ENCODE results near the gene IL12RB1.
"Not testable (repeated sequence)": the region's sequence is repeated elsewhere in the genome, so short reads cannot be mapped to it uniquely, and the experiment has no call there.

The IL12RB1 gene

DNA sequence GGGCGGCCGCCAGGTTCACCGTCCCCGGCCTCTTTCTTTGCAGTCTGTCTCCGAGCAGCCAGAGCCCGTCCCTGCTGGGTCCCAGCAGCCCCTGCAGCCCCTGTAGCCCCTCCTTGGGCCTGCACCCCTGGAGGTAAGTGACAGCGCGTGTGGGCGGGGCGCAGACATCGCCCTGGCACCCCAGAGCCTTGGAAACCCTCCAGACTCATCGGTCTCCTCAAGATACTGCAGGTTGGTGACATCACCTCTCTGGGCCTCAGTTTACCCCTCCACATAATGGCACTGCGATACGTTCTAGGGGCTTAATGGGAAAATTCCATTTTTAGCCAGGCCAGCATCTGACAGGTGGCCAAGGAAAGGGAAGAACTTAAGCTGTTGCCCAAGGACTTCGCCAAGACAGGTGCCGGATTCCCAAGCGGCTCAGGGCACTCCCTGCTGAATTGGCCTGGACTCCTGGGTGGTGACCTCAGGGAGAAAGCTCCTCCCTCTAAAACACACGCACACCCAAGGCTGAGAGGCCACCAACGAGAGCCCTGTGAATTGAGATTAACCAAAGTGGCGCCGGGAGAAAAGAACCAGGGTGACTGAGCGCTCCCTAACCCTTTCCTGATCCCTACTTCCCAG lies 24.0 kb upstream of the IL12RB1 start:
- no peak overlapping the region for H3K27ac ChIP-seq (ENCODE audit: low read length)
- H3K36me3 ChIP-seq (ENCODE audit: control insufficient read depth in 1 of 2, insufficient read depth in 2 of 2, low read length in 2 of 2) = peaks cover 0 to 3% of the 10 kb centered on the region in 2 donors
- H3K4me1 ChIP-seq (ENCODE audit: control insufficient read depth in 1 of 2, insufficient read depth in 2 of 2, low read length in 2 of 2) = peaks cover 0 to 15% of the 10 kb centered on the region in 2 donors
- H3K9me3 ChIP-seq (ENCODE audit: control insufficient read depth in 1 of 2, low read length in 2 of 2) = no peaks in the 10 kb centered on the region
- H3K4me3 ChIP-seq (ENCODE audit: low read depth in 1 of 2, low read length in 2 of 2) = peak overlapping the region; percentile 62 to 80
- no peaks in the 10 kb centered on the region for H3K27me3 ChIP-seq (ENCODE audit: low read depth, low read length)

DNA sequence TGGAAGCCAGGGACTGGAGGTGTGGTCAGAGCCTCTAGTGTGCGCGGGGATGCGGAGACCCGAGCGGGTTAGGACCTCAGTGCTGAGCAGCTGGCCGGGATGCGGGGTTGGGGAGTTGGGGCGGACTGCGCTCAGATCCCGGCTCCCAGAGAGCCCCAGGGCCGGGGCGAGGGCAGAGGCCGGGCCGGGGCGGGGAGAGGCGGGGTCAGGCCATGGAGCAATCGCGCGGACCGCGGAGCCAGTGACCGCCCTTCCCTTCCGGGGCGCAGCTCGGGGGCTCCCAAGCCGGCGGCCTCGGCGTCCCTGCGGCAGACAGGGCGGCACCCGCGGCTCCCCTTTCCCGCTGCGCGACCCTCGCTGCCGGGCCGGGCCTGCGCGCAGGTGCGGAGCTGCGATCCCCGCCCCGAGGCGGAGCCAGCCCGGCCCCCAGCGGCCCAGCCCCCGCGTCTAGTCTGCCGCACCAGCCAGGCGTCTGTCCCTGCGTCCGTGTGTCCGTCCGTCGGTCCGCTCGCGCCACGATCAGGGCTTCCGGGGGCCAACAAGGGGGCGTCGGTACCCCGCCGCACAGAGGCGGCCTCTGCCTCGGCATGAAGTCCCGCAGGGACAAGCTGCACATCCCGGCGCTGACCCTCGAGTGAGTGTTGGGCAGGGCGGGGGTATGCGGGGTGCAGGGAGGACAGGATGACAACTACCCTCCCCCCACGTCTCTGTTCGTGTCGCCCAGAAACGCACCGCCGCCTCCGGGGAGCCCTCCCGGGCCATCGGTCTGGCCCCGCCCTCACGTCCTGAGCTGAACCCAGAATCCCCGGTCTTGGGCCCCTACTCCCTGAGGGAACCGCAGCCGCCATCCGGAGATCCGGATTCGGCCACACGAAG lies 23.2 kb upstream of the IL12RB1 start:
- no peaks in the 10 kb centered on the region for H3K9me3 ChIP-seq (ENCODE audit: control insufficient read depth in 1 of 2, low read length in 2 of 2)
- H3K36me3 ChIP-seq (ENCODE audit: control insufficient read depth in 1 of 2, insufficient read depth in 2 of 2, low read length in 2 of 2) = peaks cover 0 to 3% of the 10 kb centered on the region in 2 donors
- peak overlapping the region; percentile 62 to 80 for H3K4me3 ChIP-seq (ENCODE audit: low read depth in 1 of 2, low read length in 2 of 2)
- no peaks in the 10 kb centered on the region for H3K27me3 ChIP-seq (ENCODE audit: low read depth, low read length)
- peaks cover 0 to 15% of the 10 kb centered on the region in 2 donors for H3K4me1 ChIP-seq (ENCODE audit: control insufficient read depth in 1 of 2, insufficient read depth in 2 of 2, low read length in 2 of 2)
- H3K27ac ChIP-seq (ENCODE audit: low read length) = peak overlapping the region; percentile 53

DNA sequence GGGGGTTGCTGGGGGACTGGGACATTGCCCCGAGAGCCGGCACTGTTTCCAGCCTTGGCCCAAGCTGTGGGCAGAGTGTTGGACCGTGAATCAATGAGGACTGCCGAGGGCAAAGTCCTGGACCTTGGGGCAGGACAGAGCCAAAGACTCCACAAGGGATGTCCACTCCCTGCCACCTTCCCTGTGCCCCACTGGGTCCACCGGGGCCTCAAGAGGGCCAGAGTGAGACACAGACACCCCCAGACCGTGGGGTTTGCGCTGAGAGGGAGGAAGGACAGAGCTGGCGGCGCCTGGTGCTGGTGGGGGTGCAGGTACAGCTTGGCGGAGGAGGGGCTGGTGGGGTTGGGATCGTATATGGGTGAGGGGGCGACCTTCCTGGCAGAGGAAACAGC lies 22.6 kb upstream of the IL12RB1 start:
- H3K27me3 ChIP-seq (ENCODE audit: low read depth, low read length) = no peaks in the 10 kb centered on the region
- peaks cover 0 to 15% of the 10 kb centered on the region in 2 donors for H3K4me1 ChIP-seq (ENCODE audit: control insufficient read depth in 1 of 2, insufficient read depth in 2 of 2, low read length in 2 of 2)
- no peaks in the 10 kb centered on the region for H3K9me3 ChIP-seq (ENCODE audit: control insufficient read depth in 1 of 2, low read length in 2 of 2)
- peak overlapping the region; percentile 53 for H3K27ac ChIP-seq (ENCODE audit: low read length)
- peak overlapping the region; percentile 62 to 80 for H3K4me3 ChIP-seq (ENCODE audit: low read depth in 1 of 2, low read length in 2 of 2)
- H3K36me3 ChIP-seq (ENCODE audit: control insufficient read depth in 1 of 2, insufficient read depth in 2 of 2, low read length in 2 of 2) = peaks cover 0 to 3% of the 10 kb centered on the region in 2 donors

DNA sequence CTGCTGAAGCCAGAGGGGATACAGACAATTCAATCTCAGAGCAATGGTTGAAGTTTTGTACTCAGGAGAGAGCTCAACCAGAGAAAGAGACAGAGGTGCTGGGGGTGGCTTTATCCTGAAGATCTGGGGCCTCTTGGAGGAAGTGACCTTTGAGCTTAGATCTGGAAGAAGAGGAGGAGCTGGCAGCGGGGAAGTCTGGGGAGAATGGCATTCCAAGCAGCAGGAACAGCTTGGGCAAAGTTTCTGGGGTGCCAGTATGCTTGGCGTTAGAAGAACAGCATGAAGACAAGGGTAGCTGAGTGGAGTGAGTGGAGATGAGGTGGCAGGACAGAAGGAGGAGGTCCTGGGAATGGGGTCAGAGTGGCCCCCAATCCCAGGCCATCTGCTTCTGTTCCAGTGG lies 22.2 kb upstream of the IL12RB1 start:
- H3K27me3 ChIP-seq (ENCODE audit: low read depth, low read length) = no peaks in the 10 kb centered on the region
- H3K27ac ChIP-seq (ENCODE audit: low read length) = peak overlapping the region; percentile 53
- peak overlapping the region in 1 of 2 donors; percentile 62 for H3K4me3 ChIP-seq (ENCODE audit: low read depth in 1 of 2, low read length in 2 of 2)

DNA sequence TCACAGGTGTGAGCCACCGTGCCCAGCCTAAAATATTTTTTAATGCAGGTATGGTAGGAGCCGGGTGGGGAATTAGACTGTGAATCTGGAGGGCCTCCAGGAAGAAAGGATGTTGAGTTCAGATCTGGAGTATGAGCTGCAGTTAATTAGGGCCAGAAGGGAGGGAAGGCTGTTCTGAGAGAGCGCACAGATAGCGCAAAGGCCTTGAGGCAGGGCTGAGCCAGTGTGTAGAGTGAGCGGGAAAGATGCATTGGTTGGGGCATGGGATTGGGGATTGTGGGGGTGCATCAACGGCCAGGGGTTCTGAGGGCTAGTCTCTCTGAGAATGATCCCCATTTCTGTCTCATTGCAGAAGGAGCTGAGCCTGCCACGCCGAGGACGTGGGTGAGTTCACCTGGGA lies 20.5 kb upstream of the IL12RB1 start:
- no peaks in the 10 kb centered on the region for H3K27me3 ChIP-seq (ENCODE audit: low read depth, low read length)
- no peak overlapping the region for H3K27ac ChIP-seq (ENCODE audit: low read length)
- H3K4me1 ChIP-seq (ENCODE audit: control insufficient read depth in 1 of 2, insufficient read depth in 2 of 2, low read length in 2 of 2) = peaks cover 0 to 15% of the 10 kb centered on the region in 2 donors
- H3K9me3 ChIP-seq (ENCODE audit: control insufficient read depth in 1 of 2, low read length in 2 of 2) = no peaks in the 10 kb centered on the region
- H3K4me3 ChIP-seq (ENCODE audit: low read depth in 1 of 2, low read length in 2 of 2) = no peak overlapping the region
- peaks cover 0 to 3% of the 10 kb centered on the region in 2 donors for H3K36me3 ChIP-seq (ENCODE audit: control insufficient read depth in 1 of 2, insufficient read depth in 2 of 2, low read length in 2 of 2)

More for the DNA sequence above, 22.2 kb upstream of the IL12RB1 start:
- peaks cover 0 to 3% of the 10 kb centered on the region in 2 donors for H3K36me3 ChIP-seq (ENCODE audit: control insufficient read depth in 1 of 2, insufficient read depth in 2 of 2, low read length in 2 of 2)
- H3K4me1 ChIP-seq (ENCODE audit: control insufficient read depth in 1 of 2, insufficient read depth in 2 of 2, low read length in 2 of 2) = peaks cover 0 to 15% of the 10 kb centered on the region in 2 donors
- no peaks in the 10 kb centered on the region for H3K9me3 ChIP-seq (ENCODE audit: control insufficient read depth in 1 of 2, low read length in 2 of 2)

DNA sequence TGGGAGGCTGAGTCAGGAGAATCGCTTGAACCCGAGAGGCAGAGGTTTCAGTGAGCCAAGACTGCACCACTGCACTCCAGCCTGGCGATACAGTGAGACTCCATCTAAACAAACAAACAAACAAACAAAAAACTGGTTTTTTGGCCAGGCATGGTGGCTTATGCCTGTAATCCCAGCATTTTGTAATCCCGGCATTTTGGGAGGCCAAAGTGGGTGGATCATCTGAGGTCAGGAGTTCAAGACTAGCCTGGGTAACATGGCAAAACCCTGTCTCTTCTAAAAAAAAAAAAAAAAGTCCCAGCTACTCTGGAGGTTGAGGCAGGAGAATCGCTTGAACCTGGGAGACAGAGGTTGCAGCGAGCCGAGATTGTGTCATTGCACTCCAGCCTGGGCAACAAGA lies 18.5 kb upstream of the IL12RB1 start:
- H3K4me1 ChIP-seq (ENCODE audit: control insufficient read depth in 1 of 2, insufficient read depth in 2 of 2, low read length in 2 of 2); H3K27ac ChIP-seq (ENCODE audit: low read length); H3K36me3 ChIP-seq (ENCODE audit: control insufficient read depth in 1 of 2, insufficient read depth in 2 of 2, low read length in 2 of 2); H3K27me3 ChIP-seq (ENCODE audit: low read depth, low read length); H3K4me3 ChIP-seq (ENCODE audit: low read depth in 1 of 2, low read length in 2 of 2); H3K9me3 ChIP-seq (ENCODE audit: control insufficient read depth in 1 of 2, low read length in 2 of 2): not testable (repeated sequence)

DNA sequence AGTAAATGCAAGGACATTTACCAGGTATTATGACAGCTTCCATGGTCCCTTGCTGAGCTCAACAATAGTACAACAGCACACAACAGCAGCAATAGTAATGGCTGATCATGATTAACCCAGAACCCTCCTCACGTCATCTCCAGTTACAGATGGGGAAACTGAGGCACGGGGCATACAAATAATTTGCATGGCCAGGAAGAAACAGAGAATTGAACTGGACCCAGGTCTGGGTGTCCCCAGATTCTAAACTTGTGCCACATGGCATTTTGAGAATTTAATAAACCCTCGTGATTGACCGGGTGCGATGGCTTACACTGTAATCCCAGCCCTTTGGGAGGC lies 18.0 kb upstream of the IL12RB1 start:
- peaks cover 0 to 6% of the 10 kb centered on the region in 2 donors for H3K4me1 ChIP-seq (ENCODE audit: control insufficient read depth in 1 of 2, insufficient read depth in 2 of 2, low read length in 2 of 2)
- peak overlapping the region; percentile 20 to 59 for H3K4me3 ChIP-seq (ENCODE audit: low read depth in 1 of 2, low read length in 2 of 2)
- no peaks in the 10 kb centered on the region for H3K9me3 ChIP-seq (ENCODE audit: control insufficient read depth in 1 of 2, low read length in 2 of 2)
- H3K27ac ChIP-seq (ENCODE audit: low read length) = no peak overlapping the region
- no peaks in the 10 kb centered on the region for H3K36me3 ChIP-seq (ENCODE audit: control insufficient read depth in 1 of 2, insufficient read depth in 2 of 2, low read length in 2 of 2)
- H3K27me3 ChIP-seq (ENCODE audit: low read depth, low read length) = no peaks in the 10 kb centered on the region

DNA sequence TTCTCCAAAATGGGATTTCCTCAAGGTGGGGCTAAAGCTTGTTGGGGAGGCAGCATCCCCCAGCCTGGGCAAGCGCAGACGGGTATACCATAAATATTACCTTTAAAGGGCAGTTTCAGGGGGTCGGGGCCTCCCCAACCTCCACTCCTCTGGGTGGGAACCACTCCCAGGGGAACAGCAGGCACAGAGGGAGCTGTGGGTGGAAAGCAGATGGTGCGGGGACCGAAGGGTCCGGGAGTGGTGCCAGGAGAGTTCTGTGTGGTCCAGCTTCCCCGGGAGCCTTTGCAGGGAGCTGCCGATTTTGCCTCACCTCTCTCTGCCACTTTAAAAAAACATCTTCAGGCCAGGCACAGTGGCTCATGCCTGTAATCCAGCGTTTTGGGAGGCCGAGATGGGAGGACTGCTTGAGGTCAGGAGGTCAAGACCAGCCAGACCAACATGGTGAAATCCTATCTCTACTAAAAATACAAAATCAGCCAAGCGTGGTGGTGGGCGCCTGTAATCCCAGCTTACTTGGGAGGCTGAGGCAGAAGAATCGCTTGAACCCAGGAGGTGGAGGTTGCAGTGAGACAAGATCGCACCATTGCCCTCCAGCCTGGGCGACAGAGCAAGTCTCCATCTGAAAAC lies 16.3 kb upstream of the IL12RB1 start:
- Histone ChIP-seq H3K4me1 (ENCODE audit: control insufficient read depth in 1 of 2, insufficient read depth in 2 of 2, low read length in 2 of 2) (peaks cover 0 to 15% of the 10 kb centered on the region in 2 donors), H3K36me3 (ENCODE audit: control insufficient read depth in 1 of 2, insufficient read depth in 2 of 2, low read length in 2 of 2) (no peaks in the 10 kb centered on the region), H3K9me3 (ENCODE audit: control insufficient read depth in 1 of 2, low read length in 2 of 2) (no peaks in the 10 kb centered on the region), H3K27me3 (ENCODE audit: low read depth, low read length) (no peaks in the 10 kb centered on the region), H3K27ac (ENCODE audit: low read length) (no peak overlapping the region), H3K4me3 (ENCODE audit: low read depth in 1 of 2, low read length in 2 of 2) (no peak overlapping the region)

DNA sequence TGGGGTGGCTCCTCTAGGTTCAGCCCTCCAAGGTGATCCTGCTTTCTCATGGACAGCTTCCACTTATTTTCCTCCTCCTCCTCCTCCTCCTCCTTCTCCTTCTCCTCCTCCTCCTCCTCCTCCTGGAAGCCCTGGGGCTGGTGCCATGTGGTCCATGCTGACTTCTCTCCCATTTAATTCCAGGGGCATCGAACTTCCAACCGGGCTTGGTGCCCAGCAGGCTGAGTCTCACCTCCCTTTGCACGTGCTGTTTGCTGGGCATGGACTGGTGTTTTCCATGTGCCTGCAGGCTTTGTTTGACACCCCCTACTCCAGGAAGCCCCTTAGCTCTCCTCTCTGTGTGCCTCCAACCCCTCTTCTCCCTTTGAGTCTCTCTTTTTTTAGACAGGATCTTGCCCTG lies 14.5 kb upstream of the IL12RB1 start:
- Histone ChIP-seq H3K36me3 (ENCODE audit: control insufficient read depth in 1 of 2, insufficient read depth in 2 of 2, low read length in 2 of 2) (no peaks in the 10 kb centered on the region), H3K27me3 (ENCODE audit: low read depth, low read length) (no peaks in the 10 kb centered on the region), H3K9me3 (ENCODE audit: control insufficient read depth in 1 of 2, low read length in 2 of 2) (no peaks in the 10 kb centered on the region), H3K27ac (ENCODE audit: low read length) (no peak overlapping the region), H3K4me1 (ENCODE audit: control insufficient read depth in 1 of 2, insufficient read depth in 2 of 2, low read length in 2 of 2) (peaks cover 0 to 21% of the 10 kb centered on the region in 2 donors), H3K4me3 (ENCODE audit: low read depth in 1 of 2, low read length in 2 of 2) (no peak overlapping the region)

DNA sequence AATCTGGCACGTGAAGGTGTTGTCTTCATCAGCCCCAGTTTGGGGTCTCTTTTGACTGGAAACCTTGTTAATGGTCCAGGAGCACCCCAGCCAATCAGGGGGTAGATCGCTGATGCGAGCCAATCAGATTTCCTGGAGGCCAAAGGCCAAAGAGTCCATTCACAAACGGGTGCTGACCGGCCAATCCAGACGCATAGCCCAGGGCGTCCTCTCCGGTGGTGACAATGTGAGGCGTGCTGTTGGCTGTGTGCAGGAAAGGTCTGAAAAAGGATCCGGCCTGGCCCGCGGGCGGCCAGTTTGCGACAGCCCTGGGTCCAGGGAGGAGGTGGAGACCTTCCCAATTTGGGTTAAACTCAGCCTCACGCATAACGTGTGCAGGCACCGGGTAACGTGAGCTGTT lies 14.0 kb upstream of the IL12RB1 start:
- Histone ChIP-seq H3K27me3 (ENCODE audit: low read depth, low read length) (no peaks in the 10 kb centered on the region), H3K4me1 (ENCODE audit: control insufficient read depth in 1 of 2, insufficient read depth in 2 of 2, low read length in 2 of 2) (peaks cover 0 to 21% of the 10 kb centered on the region in 2 donors), H3K36me3 (ENCODE audit: control insufficient read depth in 1 of 2, insufficient read depth in 2 of 2, low read length in 2 of 2) (no peaks in the 10 kb centered on the region), H3K9me3 (ENCODE audit: control insufficient read depth in 1 of 2, low read length in 2 of 2) (no peaks in the 10 kb centered on the region), H3K27ac (ENCODE audit: low read length) (no peak overlapping the region), H3K4me3 (ENCODE audit: low read depth in 1 of 2, low read length in 2 of 2) (no peak overlapping the region)

DNA sequence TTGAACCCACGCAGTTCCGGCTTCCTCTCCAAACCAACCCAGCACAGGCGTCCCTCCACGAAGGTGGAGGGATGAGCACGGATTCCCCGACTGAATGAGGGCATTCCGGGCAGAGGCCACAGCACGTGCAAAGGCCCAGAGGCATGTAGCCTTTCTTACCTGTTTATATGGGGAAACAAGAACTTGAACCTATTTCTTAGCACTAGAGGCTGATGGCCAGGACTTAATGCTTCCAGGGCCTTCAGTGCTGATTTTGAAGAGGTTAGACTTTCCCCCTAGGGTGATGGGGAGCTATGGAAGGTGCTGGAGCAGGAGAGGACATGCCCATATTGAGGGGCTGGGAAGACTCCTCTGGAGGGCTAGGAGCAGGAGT lies 12.9 kb upstream of the IL12RB1 start:
- Histone ChIP-seq H3K9me3 (ENCODE audit: control insufficient read depth in 1 of 2, low read length in 2 of 2) (no peaks in the 10 kb centered on the region), H3K4me1 (ENCODE audit: control insufficient read depth in 1 of 2, insufficient read depth in 2 of 2, low read length in 2 of 2) (peaks cover 0 to 21% of the 10 kb centered on the region in 2 donors), H3K4me3 (ENCODE audit: low read depth in 1 of 2, low read length in 2 of 2) (no peak overlapping the region), H3K27ac (ENCODE audit: low read length) (no peak overlapping the region), H3K36me3 (ENCODE audit: control insufficient read depth in 1 of 2, insufficient read depth in 2 of 2, low read length in 2 of 2) (no peaks in the 10 kb centered on the region), H3K27me3 (ENCODE audit: low read depth, low read length) (no peaks in the 10 kb centered on the region)

Data from muscle layer of duodenum (tissue), 2 donors.